ENCODE measurements around the gene STUM.

Gene STUM

DNA sequence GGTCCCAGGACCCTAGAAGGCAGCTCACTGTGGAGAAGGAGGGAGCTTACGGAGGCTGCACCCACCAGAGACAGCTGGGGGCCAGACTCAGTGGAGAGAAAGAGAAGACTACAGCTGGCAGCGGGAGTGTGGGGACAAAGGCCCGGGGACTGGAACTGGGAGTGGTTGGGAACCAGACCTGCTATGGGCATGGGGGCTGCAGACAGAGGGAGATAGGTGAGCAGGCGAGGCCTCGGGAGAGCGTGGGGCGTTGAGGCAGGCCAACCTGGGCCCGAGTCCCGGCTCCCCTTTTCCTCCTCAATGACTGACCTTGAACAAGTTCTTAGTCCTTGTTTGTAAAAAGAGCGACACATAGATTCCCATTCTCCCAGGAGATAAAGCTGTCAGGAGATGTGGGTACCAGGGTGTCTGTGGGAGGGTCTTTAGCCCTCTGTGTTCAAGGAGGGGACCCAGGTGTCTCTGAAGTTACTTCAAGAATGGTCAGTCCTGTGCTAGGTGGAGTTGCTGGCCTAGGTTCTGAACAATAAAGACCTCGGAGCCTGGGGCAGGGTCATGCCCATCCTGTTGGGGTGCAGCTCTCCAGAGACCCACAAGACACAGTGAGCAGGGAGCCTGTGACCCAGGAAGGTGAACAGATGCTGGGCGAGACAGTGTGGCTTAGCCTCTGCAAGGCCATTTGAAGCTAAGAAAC is 102.6 kb downstream of the STUM start:
- no peak overlapping the region for H3K27ac ChIP-seq (ENCODE audit: poor library complexity, severe bottlenecking)
- H3K27me3 ChIP-seq (ENCODE audit: insufficient read depth, poor library complexity, severe bottlenecking): no peaks in the 10 kb centered on the region

GRCh38 chr1:226651732-226652105 is 103.2 kb downstream of the STUM start:
- Histone ChIP-seq H3K9me3 (ENCODE audit: severe bottlenecking) (no peaks in the 10 kb centered on the region), H3K27me3 (ENCODE audit: insufficient read depth, poor library complexity, severe bottlenecking) (no peaks in the 10 kb centered on the region), H3K27ac (ENCODE audit: poor library complexity, severe bottlenecking) (no peak overlapping the region), H3K36me3 (ENCODE audit: low read depth) (no peaks in the 10 kb centered on the region), H3K4me1 (ENCODE audit: insufficient read depth, poor library complexity, severe bottlenecking) (peaks cover 4% of the 10 kb centered on the region), H3K4me3 (ENCODE audit: severe bottlenecking) (no peak overlapping the region)
- ATAC-seq (ENCODE audit: low read depth) (no peak), DNase-seq (ENCODE audit: low spot score) (no peak)
- TF ChIP-seq CTCF (IDR thresholded peaks at IDR 0.05; ENCODE audit: poor library complexity, severe bottlenecking): no peak

More for the DNA sequence above, 102.6 kb downstream of the STUM start:
- Histone ChIP-seq H3K4me3 (ENCODE audit: severe bottlenecking) (no peak overlapping the region), H3K36me3 (ENCODE audit: low read depth) (no peaks in the 10 kb centered on the region), H3K9me3 (ENCODE audit: severe bottlenecking) (no peaks in the 10 kb centered on the region), H3K4me1 (ENCODE audit: insufficient read depth, poor library complexity, severe bottlenecking) (no peaks in the 10 kb centered on the region)
- TF ChIP-seq CTCF (IDR thresholded peaks at IDR 0.05; ENCODE audit: poor library complexity, severe bottlenecking): no peak
- DNase-seq (ENCODE audit: low spot score) (no peak), ATAC-seq (ENCODE audit: low read depth) (no peak)

- Histone ChIP-seq H3K9me3 (ENCODE audit: severe bottlenecking) (no peaks in the 10 kb centered on the region), H3K36me3 (ENCODE audit: low read depth) (no peaks in the 10 kb centered on the region), H3K4me1 (ENCODE audit: insufficient read depth, poor library complexity, severe bottlenecking) (peaks cover 13% of the 10 kb centered on the region), H3K27ac (ENCODE audit: poor library complexity, severe bottlenecking) (no peak overlapping the region), H3K27me3 (ENCODE audit: insufficient read depth, poor library complexity, severe bottlenecking) (no peaks in the 10 kb centered on the region), H3K4me3 (ENCODE audit: severe bottlenecking) (no peak overlapping the region)
- TF ChIP-seq CTCF (IDR thresholded peaks at IDR 0.05; ENCODE audit: poor library complexity, severe bottlenecking): no peak
- ATAC-seq (ENCODE audit: low read depth) (no peak), DNase-seq (ENCODE audit: low spot score) (no peak)
Measured at GRCh38 chr1:226652613-226653012, 104.0 kb downstream of the STUM start.

- DNase-seq (ENCODE audit: low spot score) (no peak), ATAC-seq (ENCODE audit: low read depth) (no peak)
- no peaks in the 10 kb centered on the region for H3K27me3 ChIP-seq (ENCODE audit: insufficient read depth, poor library complexity, severe bottlenecking)
- H3K4me1 ChIP-seq (ENCODE audit: insufficient read depth, poor library complexity, severe bottlenecking): peaks cover 16% of the 10 kb centered on the region
- no peaks in the 10 kb centered on the region for H3K9me3 ChIP-seq (ENCODE audit: severe bottlenecking)
- H3K4me3 ChIP-seq (ENCODE audit: severe bottlenecking): no peak overlapping the region
- H3K36me3 ChIP-seq (ENCODE audit: low read depth): no peaks in the 10 kb centered on the region
- TF ChIP-seq CTCF (IDR thresholded peaks at IDR 0.05; ENCODE audit: poor library complexity, severe bottlenecking): no peak
- H3K27ac ChIP-seq (ENCODE audit: poor library complexity, severe bottlenecking): no peak overlapping the region
Measured at GRCh38 chr1:226653311-226653921, 104.9 kb downstream of the STUM start.

- Histone ChIP-seq H3K36me3 (ENCODE audit: low read depth) (no peaks in the 10 kb centered on the region), H3K27me3 (ENCODE audit: insufficient read depth, poor library complexity, severe bottlenecking) (no peaks in the 10 kb centered on the region), H3K27ac (ENCODE audit: poor library complexity, severe bottlenecking) (no peak overlapping the region), H3K9me3 (ENCODE audit: severe bottlenecking) (no peaks in the 10 kb centered on the region), H3K4me3 (ENCODE audit: severe bottlenecking) (no peak overlapping the region), H3K4me1 (ENCODE audit: insufficient read depth, poor library complexity, severe bottlenecking) (peaks cover 16% of the 10 kb centered on the region)
- TF ChIP-seq CTCF (IDR thresholded peaks at IDR 0.05; ENCODE audit: poor library complexity, severe bottlenecking): no peak
- ATAC-seq (ENCODE audit: low read depth) (no peak), DNase-seq (ENCODE audit: low spot score) (no peak)
Measured at GRCh38 chr1:226654046-226654667, 105.6 kb downstream of the STUM start.
